Gastrocnemius medialis (tissue), 4 donors: ENCODE measurements around the gene NT5C1A. TPM values are rescaled to one million over a fixed set of nuclear protein-coding genes. Genes with fewer than 3 reads are reported as not detected.

Experiments
- ATAC-seq, 2 donors: fragments of 150-250 bp; one replicate each; pipeline ENCODE4 v1.9.1; 2016
- DNase-seq, 2 donors: peaks; one replicate each; pipeline ENCODE4 v3.0.0-alpha.2; 2019
- H3K27ac ChIP-seq, 4 donors: fragments of 200-600 bp; sonication (generic); 1 replicate in 1 of 4; 2 replicates in 3 of 4; pipeline ENCODE4 v1.5.1; 2016 to 2018; ENCODE audit warnings: mild to moderate bottlenecking in 2 of 4, moderate library complexity in 1 of 4
- H3K27me3 ChIP-seq, 3 donors: fragments of 200-600 bp; sonication (generic) in 2 of 3; 1 replicate in 1 of 3; 2 replicates in 2 of 3; pipeline versions ENCODE4 v1.5.1 to v1.6.0; 2016 to 2019; ENCODE audit warnings: mild to moderate bottlenecking in 1 of 3, moderate library complexity in 1 of 3
- H3K36me3 ChIP-seq, 2 donors: fragments of 200-600 bp; sonication (generic) in 1 of 2; one replicate each; pipeline ENCODE4 v1.5.1; 2017 to 2018
- H3K4me1 ChIP-seq, 2 donors: fragments of 200-600 bp; sonication (generic) in 1 of 2; one replicate each; pipeline ENCODE4 v1.5.1; 2016 to 2017; ENCODE audit warnings: mild to moderate bottlenecking in 2 of 2
- H3K4me3 ChIP-seq, 4 donors: fragments of 200-600 bp; sonication (generic) in 3 of 4; 1 replicate in 1 of 4; 2 replicates in 3 of 4; pipeline ENCODE4 v1.5.1; 2016 to 2019; ENCODE audit warnings: mild to moderate bottlenecking in 2 of 4
- H3K9me3 ChIP-seq, 3 donors: fragments of 200-600 bp; sonication (generic) in 2 of 3; 1 replicate in 1 of 3; 2 replicates in 2 of 3; pipeline ENCODE4 v1.5.1; 2016 to 2019
- POLR2A ChIP-seq, 2 donors: fragments of 450-650 bp; IDR thresholded peaks; one replicate each; pipeline ENCODE4 v1.6.1; 2017; ENCODE audit warnings: antibody characterized with exemption in 2 of 2, mild to moderate bottlenecking in 2 of 2, moderate library complexity in 2 of 2
- in situ Hi-C, 4 donors: fragments of 200-750 bp; cut with MboI; loops; one replicate each; pipeline versions ENCODE4 v1.15.0 to v1.8.0; 2017; ENCODE audit warnings: low sequenced_read_pairs in 4 of 4
- intact Hi-C: fragments of 100-400 bp; cut with DNase I; formaldehyde crosslinking; loops from one replicate; pipeline ENCODE4 v1.15.1; 2023; ENCODE audit warnings: low total_unique reads
- total RNA-seq, 4 donors: library from RNA; depleted of rRNA; stranded (reverse); fragments of >200 nt; gene quantifications; one replicate each; pipeline versions ENCODE4 v1.1.0 to v1.2.3, GENCODE V29; 2016
- TF ChIP-seq, protein P1 (sequence below), 5 experiments: fragments of 450-650 bp in 3 of 5; fragments of 200-600 bp in 2 of 5; sonication (generic) in 2 of 5; IDR thresholded peaks in 4 of 5; conservative IDR thresholded peaks in 1 of 5; 1 replicate in 4 of 5; 2 replicates in 1 of 5; pipeline ENCODE4 v1.5.1; 2016 to 2019; ENCODE audit warnings: antibody characterized with exemption in 5 of 5, mild to moderate bottlenecking in 3 of 5, moderate library complexity in 3 of 5

The NT5C1A gene
- total RNA-seq, 4 donors from 2014 or later = 10.8 to 85.5 (median 59.9) TPM

DNA sequence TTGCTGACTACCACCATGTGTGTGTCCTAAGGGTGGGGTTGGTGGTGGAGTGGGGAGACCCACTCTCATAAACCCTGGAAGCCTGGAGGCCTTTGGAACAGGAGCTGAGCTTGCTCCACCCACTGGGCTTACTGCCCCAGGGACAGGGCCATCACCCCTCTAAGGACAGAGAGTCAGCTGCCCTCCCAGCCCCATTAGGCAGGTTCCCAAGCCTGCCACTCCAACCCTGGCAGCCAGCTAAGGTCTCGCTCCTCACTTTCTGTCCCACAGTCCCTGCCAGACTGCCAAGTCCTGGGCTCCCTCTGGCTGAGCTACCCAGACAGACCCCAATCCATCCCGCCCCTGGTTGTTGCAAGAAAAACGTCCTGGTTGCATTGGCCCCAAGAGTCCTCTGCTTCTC, 3.8 kb downstream of the NT5C1A start:
- no peaks in the 10 kb centered on the region for H3K36me3 ChIP-seq
- no peak overlapping the region for H3K4me3 ChIP-seq
- peak; percentile 11 to 31 for ATAC-seq
- no peaks in the 10 kb centered on the region for H3K27me3 ChIP-seq
- H3K27ac ChIP-seq = peak overlapping the region; percentile 93 to 97 (median 96)
- TF ChIP-seq, protein P1, sequence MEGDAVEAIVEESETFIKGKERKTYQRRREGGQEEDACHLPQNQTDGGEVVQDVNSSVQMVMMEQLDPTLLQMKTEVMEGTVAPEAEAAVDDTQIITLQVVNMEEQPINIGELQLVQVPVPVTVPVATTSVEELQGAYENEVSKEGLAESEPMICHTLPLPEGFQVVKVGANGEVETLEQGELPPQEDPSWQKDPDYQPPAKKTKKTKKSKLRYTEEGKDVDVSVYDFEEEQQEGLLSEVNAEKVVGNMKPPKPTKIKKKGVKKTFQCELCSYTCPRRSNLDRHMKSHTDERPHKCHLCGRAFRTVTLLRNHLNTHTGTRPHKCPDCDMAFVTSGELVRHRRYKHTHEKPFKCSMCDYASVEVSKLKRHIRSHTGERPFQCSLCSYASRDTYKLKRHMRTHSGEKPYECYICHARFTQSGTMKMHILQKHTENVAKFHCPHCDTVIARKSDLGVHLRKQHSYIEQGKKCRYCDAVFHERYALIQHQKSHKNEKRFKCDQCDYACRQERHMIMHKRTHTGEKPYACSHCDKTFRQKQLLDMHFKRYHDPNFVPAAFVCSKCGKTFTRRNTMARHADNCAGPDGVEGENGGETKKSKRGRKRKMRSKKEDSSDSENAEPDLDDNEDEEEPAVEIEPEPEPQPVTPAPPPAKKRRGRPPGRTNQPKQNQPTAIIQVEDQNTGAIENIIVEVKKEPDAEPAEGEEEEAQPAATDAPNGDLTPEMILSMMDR (IDR thresholded peaks at IDR 0.05 in 4 of 5, conservative IDR thresholded peaks at IDR 0.05 in 1 of 5) = no peak
- TF ChIP-seq POLR2A (IDR thresholded peaks at IDR 0.05) = no peak
- in situ Hi-C loops (no loop called here), intact Hi-C loops (no loop called here)
- peak in 1 of 2 donors; percentile 84 for DNase-seq
- peaks cover 54 to 61% of the 10 kb centered on the region in 2 donors for H3K4me1 ChIP-seq
- no peaks in the 10 kb centered on the region for H3K9me3 ChIP-seq

DNA sequence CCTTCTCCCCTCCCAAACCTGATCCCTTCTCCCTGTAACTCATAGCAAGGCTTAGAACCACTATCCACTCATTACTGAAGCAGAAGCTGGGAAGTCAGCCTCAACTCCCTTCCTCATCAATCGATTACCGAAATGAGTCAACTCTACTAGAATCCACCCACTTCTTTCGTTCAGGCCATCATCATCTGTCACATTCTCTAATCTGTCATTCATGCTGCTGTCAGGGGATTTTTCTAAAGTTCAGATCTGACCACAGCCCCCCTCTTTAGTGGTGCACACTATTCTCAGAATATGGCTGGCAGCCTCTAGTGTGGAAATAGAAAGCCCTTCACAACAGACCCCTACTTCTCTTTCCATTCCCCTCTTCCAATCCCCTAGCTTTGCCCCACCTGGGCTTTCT, 5.1 kb downstream of the NT5C1A start:
- Histone ChIP-seq H3K27ac (peak overlapping the region in 1 of 4 donors; percentile 93), H3K4me3 (no peak overlapping the region), H3K9me3 (no peaks in the 10 kb centered on the region), H3K27me3 (no peaks in the 10 kb centered on the region), H3K4me1 (peaks cover 43 to 54% of the 10 kb centered on the region in 2 donors), H3K36me3 (peaks cover 0 to 9% of the 10 kb centered on the region in 2 donors)
- no peak for ATAC-seq
- intact Hi-C loops (no loop called here), in situ Hi-C loops (no loop called here)
- no peak for DNase-seq
- no peak for TF ChIP-seq POLR2A (IDR thresholded peaks at IDR 0.05)
- TF ChIP-seq, protein P1 (IDR thresholded peaks at IDR 0.05 in 4 of 5, conservative IDR thresholded peaks at IDR 0.05 in 1 of 5) = no peak

DNA sequence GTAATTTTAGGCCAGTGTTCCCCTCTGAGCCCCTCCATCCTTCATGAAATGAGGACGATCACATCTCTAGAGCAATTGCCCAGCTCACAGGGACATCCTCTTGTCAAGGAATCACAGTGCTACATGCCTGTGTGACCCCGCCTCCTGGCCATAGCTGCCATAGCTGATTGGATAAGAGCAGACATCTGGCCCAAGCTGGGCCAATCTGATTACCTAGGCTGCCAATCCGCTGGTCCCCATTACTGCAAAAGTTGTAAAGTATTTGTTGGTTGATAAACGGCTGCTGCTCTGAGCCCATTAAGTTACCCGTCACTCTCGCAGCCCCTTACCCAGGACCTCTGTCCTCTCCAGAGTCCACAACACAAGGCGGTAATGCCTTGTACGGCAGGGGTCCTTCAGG, 8.3 kb downstream of the NT5C1A start:
- Histone ChIP-seq H3K9me3 (no peaks in the 10 kb centered on the region), H3K4me3 (no peak overlapping the region), H3K27me3 (no peaks in the 10 kb centered on the region), H3K27ac (peak overlapping the region in 3 of 4 donors; percentile 4 to 46 (median 38)), H3K4me1 (peaks cover 16 to 24% of the 10 kb centered on the region in 2 donors), H3K36me3 (peaks cover 0 to 30% of the 10 kb centered on the region in 2 donors)
- intact Hi-C loops = no loop called here
- TF ChIP-seq POLR2A (IDR thresholded peaks at IDR 0.05) = no peak
- TF ChIP-seq, protein P1 (IDR thresholded peaks at IDR 0.05 in 4 of 5, conservative IDR thresholded peaks at IDR 0.05 in 1 of 5) = no peak
- DNase-seq (no peak), ATAC-seq (no peak)
- in situ Hi-C loops = no loop called here

DNA sequence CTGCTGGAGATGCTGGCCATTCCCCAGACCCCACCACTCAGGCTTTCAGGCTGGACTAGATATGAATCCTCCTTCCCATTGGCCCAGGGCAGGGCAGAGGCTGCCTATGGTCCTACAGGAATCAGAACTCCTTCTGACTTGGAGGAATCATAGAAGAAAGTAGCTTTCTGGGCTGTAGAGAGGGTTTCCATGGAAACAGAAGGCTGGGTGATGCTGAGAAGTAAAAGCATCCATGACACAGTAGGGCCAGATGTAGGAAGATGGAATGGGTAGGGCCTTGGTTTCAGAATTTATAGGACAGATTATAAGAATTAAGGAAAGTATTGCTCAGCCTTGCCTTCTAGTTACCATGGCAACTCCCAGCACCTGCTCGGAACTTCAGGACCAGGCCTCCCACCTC, 9.0 kb downstream of the NT5C1A start:
- in situ Hi-C loops = no loop called here
- H3K4me1 ChIP-seq = peaks cover 9 to 17% of the 10 kb centered on the region in 2 donors
- DNase-seq (no peak), ATAC-seq (no peak)
- H3K27ac ChIP-seq = peak overlapping the region; percentile 4 to 47 (median 42)
- H3K9me3 ChIP-seq = no peaks in the 10 kb centered on the region
- TF ChIP-seq, protein P1 (IDR thresholded peaks at IDR 0.05 in 4 of 5, conservative IDR thresholded peaks at IDR 0.05 in 1 of 5) = no peak
- no peak for TF ChIP-seq POLR2A (IDR thresholded peaks at IDR 0.05)
- H3K36me3 ChIP-seq = peaks cover 0 to 30% of the 10 kb centered on the region in 2 donors
- H3K4me3 ChIP-seq = no peak overlapping the region
- intact Hi-C loops = no loop called here
- no peaks in the 10 kb centered on the region for H3K27me3 ChIP-seq

DNA sequence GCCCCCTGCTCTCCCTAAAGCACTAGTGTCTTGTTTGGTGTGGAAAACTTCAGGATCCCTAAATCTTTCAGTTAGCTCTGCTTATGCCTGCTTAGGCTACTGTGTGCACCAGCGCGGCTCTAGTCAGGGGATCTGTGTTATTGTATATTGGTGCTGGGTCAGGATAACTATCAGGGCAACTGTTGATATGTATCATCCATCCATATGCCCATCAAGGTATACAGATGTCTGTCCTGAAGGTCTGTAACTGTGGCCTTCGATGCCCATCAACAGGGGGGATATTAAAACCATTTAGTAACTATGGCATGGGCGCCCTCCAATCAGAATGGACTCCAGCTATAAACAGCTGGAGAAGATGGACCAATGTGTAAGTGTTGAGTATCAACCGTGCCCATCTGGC, 12.4 kb downstream of the NT5C1A start:
- in situ Hi-C loops (loop anchor here in 2 of 4 donors (10.0 kb wide), 1 partner anchor 55 kb away; no protein-coding TSS in a partner anchor), intact Hi-C loops (no loop called here)
- Histone ChIP-seq H3K9me3 (no peaks in the 10 kb centered on the region), H3K36me3 (peaks cover 0 to 30% of the 10 kb centered on the region in 2 donors), H3K27me3 (no peaks in the 10 kb centered on the region), H3K4me3 (no peak overlapping the region), H3K4me1 (peaks cover 4 to 12% of the 10 kb centered on the region in 2 donors), H3K27ac (no peak overlapping the region)
- ATAC-seq (no peak), DNase-seq (no peak)
- TF ChIP-seq, protein P1 (IDR thresholded peaks at IDR 0.05 in 4 of 5, conservative IDR thresholded peaks at IDR 0.05 in 1 of 5) = no peak
- TF ChIP-seq POLR2A (IDR thresholded peaks at IDR 0.05) = no peak
